Upper lobe of left lung (tissue), 4 donors: ENCODE measurements around the gene B3GNT5.

Experiments used
- EP300 ChIP-seq, 4 donors: sonication (generic); formaldehyde crosslinking; IDR thresholded peaks; one replicate each; pipeline ENCODE4 v1.5.1; 2017; ENCODE audit warnings: antibody characterized with exemption in 4 of 4, control low read depth in 2 of 4
- POLR2A ChIP-seq, 4 donors: fragments of 450-650 bp; IDR thresholded peaks; one replicate each; pipeline ENCODE4 v1.5.1; 2016 to 2017; ENCODE audit warnings: antibody characterized with exemption in 4 of 4, mild to moderate bottlenecking in 2 of 4
- POLR2AphosphoS5 ChIP-seq, 2 donors: sonication (generic); formaldehyde crosslinking; IDR thresholded peaks; one replicate each; pipeline ENCODE4 v1.5.1; 2017; ENCODE audit warnings: antibody characterized with exemption in 2 of 2
- TF ChIP-seq, protein P1 (sequence below), 6 experiments: fragments of 450-650 bp in 4 of 6; fragments of 200-600 bp in 2 of 6; sonication (generic) in 2 of 6; IDR thresholded peaks; one replicate each; pipeline ENCODE4 v1.5.1; 2016 to 2019; ENCODE audit warnings: antibody characterized with exemption in 6 of 6

DNA sequence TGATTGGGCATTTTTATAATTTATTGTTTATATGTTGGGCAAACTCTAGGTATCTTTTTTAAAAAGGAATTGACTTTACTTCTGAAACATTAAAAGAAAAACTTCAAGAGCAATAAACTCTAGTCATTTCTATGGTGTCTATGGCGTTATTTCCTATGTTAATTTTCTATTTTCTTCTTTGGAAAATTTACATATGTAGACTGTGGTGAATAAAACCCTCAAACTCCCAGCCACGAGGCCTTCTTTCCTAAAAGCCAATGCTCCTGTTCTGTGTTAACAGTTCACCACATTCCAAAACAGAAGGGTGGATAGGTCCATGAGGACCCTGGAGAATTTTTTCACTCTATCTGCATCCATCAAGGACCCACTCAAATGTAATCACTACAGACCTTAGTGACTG, 44.3 kb upstream of the B3GNT5 start:
- TF ChIP-seq, protein P1, sequence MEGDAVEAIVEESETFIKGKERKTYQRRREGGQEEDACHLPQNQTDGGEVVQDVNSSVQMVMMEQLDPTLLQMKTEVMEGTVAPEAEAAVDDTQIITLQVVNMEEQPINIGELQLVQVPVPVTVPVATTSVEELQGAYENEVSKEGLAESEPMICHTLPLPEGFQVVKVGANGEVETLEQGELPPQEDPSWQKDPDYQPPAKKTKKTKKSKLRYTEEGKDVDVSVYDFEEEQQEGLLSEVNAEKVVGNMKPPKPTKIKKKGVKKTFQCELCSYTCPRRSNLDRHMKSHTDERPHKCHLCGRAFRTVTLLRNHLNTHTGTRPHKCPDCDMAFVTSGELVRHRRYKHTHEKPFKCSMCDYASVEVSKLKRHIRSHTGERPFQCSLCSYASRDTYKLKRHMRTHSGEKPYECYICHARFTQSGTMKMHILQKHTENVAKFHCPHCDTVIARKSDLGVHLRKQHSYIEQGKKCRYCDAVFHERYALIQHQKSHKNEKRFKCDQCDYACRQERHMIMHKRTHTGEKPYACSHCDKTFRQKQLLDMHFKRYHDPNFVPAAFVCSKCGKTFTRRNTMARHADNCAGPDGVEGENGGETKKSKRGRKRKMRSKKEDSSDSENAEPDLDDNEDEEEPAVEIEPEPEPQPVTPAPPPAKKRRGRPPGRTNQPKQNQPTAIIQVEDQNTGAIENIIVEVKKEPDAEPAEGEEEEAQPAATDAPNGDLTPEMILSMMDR (IDR thresholded peaks at IDR 0.05) = no peak
- no peak for TF ChIP-seq POLR2A (IDR thresholded peaks at IDR 0.05)
- TF ChIP-seq EP300 (IDR thresholded peaks at IDR 0.05) = no peak
- no peak for TF ChIP-seq POLR2AphosphoS5 (IDR thresholded peaks at IDR 0.05)
